DMS79 treated with DMSO at 0.1 percent for 48 hours (cell line): Measurements from ENCODE around the gene STARD13.

Experiments used
- DNase-seq: peaks from one replicate; lab custom pipeline; 2025; lab: John Stamatoyannopoulos, UW

Gene STARD13

GRCh38 chr13:33116321-33117010 lies 169.1 kb downstream of the STARD13 start:
- no peak for DNase-seq

GRCh38 chr13:33115274-33115673 lies 170.3 kb downstream of the STARD13 start:
- DNase-seq = no peak

- DNase-seq = no peak
Measured at GRCh38 chr13:33114146-33114545, 171.4 kb downstream of the STARD13 start.

GRCh38 chr13:33112766-33113165 lies 172.8 kb downstream of the STARD13 start:
- DNase-seq = peak; percentile 8

- DNase-seq = no peak
Measured at GRCh38 chr13:33111414-33112110, 174.0 kb downstream of the STARD13 start.

GRCh38 chr13:33110713-33111413 lies 174.7 kb downstream of the STARD13 start:
- no peak for DNase-seq

- DNase-seq = no peak
Measured at GRCh38 chr13:33110386-33110712, 175.2 kb downstream of the STARD13 start.

GRCh38 chr13:33109801-33110200 lies 175.8 kb downstream of the STARD13 start:
- no peak for DNase-seq

- DNase-seq = no peak
Measured at GRCh38 chr13:33109271-33109697, 176.3 kb downstream of the STARD13 start.

- DNase-seq = no peak
Measured at GRCh38 chr13:33108620-33109019, 176.9 kb downstream of the STARD13 start.

- DNase-seq = no peak
Measured at GRCh38 chr13:33107361-33107760, 178.2 kb downstream of the STARD13 start.

GRCh38 chr13:33106656-33107360 lies 178.7 kb downstream of the STARD13 start:
- no peak for DNase-seq

GRCh38 chr13:33105387-33106005 lies 180.1 kb downstream of the STARD13 start:
- no peak for DNase-seq

GRCh38 chr13:33103457-33103856 lies 182.1 kb downstream of the STARD13 start:
- no peak for DNase-seq

GRCh38 chr13:33101835-33102234 lies 183.7 kb downstream of the STARD13 start:
- DNase-seq = no peak

GRCh38 chr13:33100886-33101285 lies 184.7 kb downstream of the STARD13 start:
- DNase-seq = no peak

- DNase-seq = no peak
Measured at GRCh38 chr13:33099860-33100259, 185.7 kb downstream of the STARD13 start.

- DNase-seq = no peak
Measured at GRCh38 chr13:33096886-33097605, 188.5 kb downstream of the STARD13 start.

- no peak for DNase-seq
Measured at GRCh38 chr13:33092073-33092987, 193.2 kb downstream of the STARD13 start.

- no peak for DNase-seq
Measured at GRCh38 chr13:33091415-33091774, 194.2 kb downstream of the STARD13 start.
